Osteocyte (in vitro differentiated cells): ENCODE results near the gene PLCB1. TPM values are rescaled to one million over a fixed set of nuclear protein-coding genes. Genes with fewer than 3 reads are reported as not detected.

ENCODE experiments used
- DNase-seq: peaks from one replicate; pipeline ENCODE4 v3.0.0; 2021; ENCODE audit warnings: mixed read lengths; ENCODE audit not compliant: unreplicated experiment; ENCODE audit errors: extremely low spot score
- H3K27ac Mint-ChIP-seq: one replicate; pipeline ENCODE4 v1.8.0; 2021; ENCODE audit warnings: mild to moderate bottlenecking, mixed read lengths; ENCODE audit not compliant: unreplicated experiment
- H3K27me3 Mint-ChIP-seq: one replicate; pipeline ENCODE4 v1.8.0; 2021; ENCODE audit warnings: mixed read lengths; ENCODE audit not compliant: unreplicated experiment
- H3K36me3 Mint-ChIP-seq: one replicate; pipeline ENCODE4 v1.8.0; 2021; ENCODE audit warnings: mixed read lengths; ENCODE audit not compliant: unreplicated experiment
- H3K4me1 Mint-ChIP-seq: one replicate; pipeline ENCODE4 v1.8.0; 2021; ENCODE audit warnings: mixed read lengths; ENCODE audit not compliant: unreplicated experiment
- H3K4me3 Mint-ChIP-seq: one replicate; pipeline ENCODE4 v1.8.0; 2021; ENCODE audit warnings: mild to moderate bottlenecking, moderate library complexity, mixed read lengths; ENCODE audit not compliant: unreplicated experiment
- H3K9me3 Mint-ChIP-seq: one replicate; pipeline ENCODE4 v1.8.0; 2021; ENCODE audit warnings: mixed read lengths; ENCODE audit not compliant: unreplicated experiment
- total RNA-seq: library from RNA; stranded (reverse); gene quantifications from 2 replicates; pipeline ENCODE4 v1.2.1, GENCODE V29; 2021
- TF ChIP-seq, protein P1 (sequence below): fragments of 200-600 bp; sonication (generic); IDR thresholded peaks from 2 replicates; pipeline ENCODE4 v1.5.0; 2021; ENCODE audit warnings: antibody characterized with exemption, mild to moderate bottlenecking, moderate library complexity

The PLCB1 gene
- total RNA-seq, 1 donor from 2014 or later = 33.3 TPM

- H3K4me3 Mint-ChIP-seq = no peak overlapping the region
- no peak for DNase-seq
- no peaks in the 10 kb centered on the region for H3K27me3 Mint-ChIP-seq
- H3K27ac Mint-ChIP-seq = no peak overlapping the region
- peaks cover 6% of the 10 kb centered on the region for H3K4me1 Mint-ChIP-seq
- TF ChIP-seq, protein P1, sequence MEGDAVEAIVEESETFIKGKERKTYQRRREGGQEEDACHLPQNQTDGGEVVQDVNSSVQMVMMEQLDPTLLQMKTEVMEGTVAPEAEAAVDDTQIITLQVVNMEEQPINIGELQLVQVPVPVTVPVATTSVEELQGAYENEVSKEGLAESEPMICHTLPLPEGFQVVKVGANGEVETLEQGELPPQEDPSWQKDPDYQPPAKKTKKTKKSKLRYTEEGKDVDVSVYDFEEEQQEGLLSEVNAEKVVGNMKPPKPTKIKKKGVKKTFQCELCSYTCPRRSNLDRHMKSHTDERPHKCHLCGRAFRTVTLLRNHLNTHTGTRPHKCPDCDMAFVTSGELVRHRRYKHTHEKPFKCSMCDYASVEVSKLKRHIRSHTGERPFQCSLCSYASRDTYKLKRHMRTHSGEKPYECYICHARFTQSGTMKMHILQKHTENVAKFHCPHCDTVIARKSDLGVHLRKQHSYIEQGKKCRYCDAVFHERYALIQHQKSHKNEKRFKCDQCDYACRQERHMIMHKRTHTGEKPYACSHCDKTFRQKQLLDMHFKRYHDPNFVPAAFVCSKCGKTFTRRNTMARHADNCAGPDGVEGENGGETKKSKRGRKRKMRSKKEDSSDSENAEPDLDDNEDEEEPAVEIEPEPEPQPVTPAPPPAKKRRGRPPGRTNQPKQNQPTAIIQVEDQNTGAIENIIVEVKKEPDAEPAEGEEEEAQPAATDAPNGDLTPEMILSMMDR = no peak
- H3K9me3 Mint-ChIP-seq = no peaks in the 10 kb centered on the region
- H3K36me3 Mint-ChIP-seq = peaks cover 12% of the 10 kb centered on the region
These were observed 625.1 kb downstream of the PLCB1 start for GRCh38 chr20:8757146-8757545.

DNA sequence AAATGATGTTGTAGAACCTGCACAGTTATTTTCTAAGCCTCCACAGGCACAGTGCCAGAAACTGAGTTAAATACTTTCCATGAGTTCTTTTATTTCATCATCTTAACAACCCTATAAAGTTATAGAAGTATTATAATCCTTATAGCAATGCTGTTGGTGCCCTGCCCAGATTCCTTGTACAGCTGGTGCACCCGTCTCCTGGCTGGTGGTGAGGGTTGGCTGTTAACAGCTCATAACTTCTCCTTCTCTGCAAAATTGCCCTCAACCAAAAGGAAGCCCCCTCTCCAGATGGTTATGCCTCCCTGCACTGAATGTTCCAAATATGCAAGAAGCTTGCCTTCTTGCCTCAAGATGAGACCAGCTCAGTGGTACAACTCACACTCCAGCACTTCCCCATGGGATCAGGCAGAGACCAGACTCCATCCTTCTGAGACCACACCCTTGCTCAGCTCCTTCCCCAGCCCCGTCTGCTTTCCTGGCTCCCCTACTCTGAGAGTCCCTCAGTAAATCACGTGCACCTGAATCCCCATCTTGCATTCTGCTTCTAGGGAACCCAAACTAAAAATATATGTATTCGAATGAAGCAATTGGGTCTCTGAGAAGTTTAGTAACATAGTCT is 632.4 kb downstream of the PLCB1 start:
- Mint-ChIP-seq H3K4me3 (no peak overlapping the region), H3K27ac (peak overlapping the region; percentile 49), H3K27me3 (no peaks in the 10 kb centered on the region), H3K4me1 (peaks cover 17% of the 10 kb centered on the region), H3K9me3 (no peaks in the 10 kb centered on the region), H3K36me3 (peaks cover 32% of the 10 kb centered on the region)
- no peak for DNase-seq
- TF ChIP-seq, protein P1 = no peak

DNA sequence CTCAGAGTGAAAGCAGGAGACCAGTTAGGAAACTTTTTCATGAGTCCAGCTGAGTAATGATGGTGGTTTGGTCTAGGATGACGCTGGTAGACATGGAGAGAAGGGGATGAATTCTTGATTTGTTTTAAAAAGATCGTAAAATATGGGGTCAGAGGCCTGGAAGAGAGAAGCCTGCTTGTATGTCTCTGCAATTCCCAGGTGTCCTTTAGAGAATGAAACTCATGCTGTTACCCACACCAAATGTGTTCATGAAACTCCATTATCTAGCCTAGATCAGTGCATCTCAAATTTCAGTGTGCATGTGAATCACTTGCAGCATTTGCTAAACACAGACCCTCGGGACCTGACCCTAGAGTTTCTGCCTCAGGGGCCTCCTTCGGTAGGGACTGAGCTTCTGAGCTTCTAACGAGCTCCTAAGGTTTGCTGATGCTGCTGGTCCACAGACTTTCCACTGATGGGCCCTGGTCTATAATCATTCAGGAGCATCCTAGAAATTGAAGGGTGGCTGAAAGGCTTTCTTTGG is 634.9 kb downstream of the PLCB1 start:
- Mint-ChIP-seq H3K9me3 (no peaks in the 10 kb centered on the region), H3K4me1 (peaks cover 17% of the 10 kb centered on the region), H3K27me3 (no peaks in the 10 kb centered on the region), H3K4me3 (no peak overlapping the region), H3K27ac (no peak overlapping the region), H3K36me3 (peaks cover 33% of the 10 kb centered on the region)
- TF ChIP-seq, protein P1 = no peak
- no peak for DNase-seq

DNA sequence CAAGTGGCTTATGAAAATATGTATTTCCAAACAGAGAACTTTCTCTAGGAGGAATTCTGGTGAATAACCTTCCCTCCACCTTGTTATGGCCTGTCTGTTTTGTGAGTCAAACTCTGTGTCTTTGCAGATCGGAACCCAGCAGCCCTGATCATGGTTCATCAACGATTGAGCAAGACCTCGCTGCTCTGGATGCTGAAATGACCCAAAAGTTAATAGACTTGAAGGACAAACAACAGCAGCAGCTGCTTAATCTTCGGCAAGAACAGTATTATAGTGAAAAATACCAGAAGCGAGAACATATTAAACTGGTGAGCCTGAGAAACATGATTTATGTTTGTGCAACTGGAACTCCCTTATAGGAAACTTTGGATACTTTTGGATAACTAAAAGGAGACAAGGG is 642.3 kb downstream of the PLCB1 start:
- no peaks in the 10 kb centered on the region for H3K27me3 Mint-ChIP-seq
- no peaks in the 10 kb centered on the region for H3K9me3 Mint-ChIP-seq
- no peak overlapping the region for H3K4me3 Mint-ChIP-seq
- TF ChIP-seq, protein P1 = no peak
- peaks cover 5% of the 10 kb centered on the region for H3K4me1 Mint-ChIP-seq
- no peak for DNase-seq
- H3K36me3 Mint-ChIP-seq = peaks cover 34% of the 10 kb centered on the region
- H3K27ac Mint-ChIP-seq = no peak overlapping the region

- no peak overlapping the region for H3K4me3 Mint-ChIP-seq
- peaks cover 34% of the 10 kb centered on the region for H3K36me3 Mint-ChIP-seq
- H3K27ac Mint-ChIP-seq = no peak overlapping the region
- no peaks in the 10 kb centered on the region for H3K27me3 Mint-ChIP-seq
- TF ChIP-seq, protein P1 = no peak
- H3K9me3 Mint-ChIP-seq = peaks cover 5% of the 10 kb centered on the region
- no peak for DNase-seq
- H3K4me1 Mint-ChIP-seq = peaks cover 14% of the 10 kb centered on the region
These were observed 645.8 kb downstream of the PLCB1 start for GRCh38 chr20:8777911-8778310.
